Suppressor macrophage (primary cell): ENCODE measurements around the gene GRAMD2A.

ENCODE experiments used
- DNase-seq, 4 experiments: peaks; one replicate each; pipeline ENCODE4 v3.0.0-alpha.2; 2020 to 2022

The GRAMD2A gene

GRCh38 chr15:72184165-72184811 is 13.3 kb downstream of the GRAMD2A start:
- no peak for DNase-seq

- DNase-seq = no peak
These were observed 13.8 kb downstream of the GRAMD2A start for GRCh38 chr15:72183781-72184164.

GRCh38 chr15:72182673-72183072 is 14.9 kb downstream of the GRAMD2A start:
- DNase-seq = no peak

- no peak for DNase-seq
These were observed 15.3 kb downstream of the GRAMD2A start for GRCh38 chr15:72182244-72182643.

GRCh38 chr15:72180761-72181324 is 16.7 kb downstream of the GRAMD2A start:
- no peak for DNase-seq

GRCh38 chr15:72179950-72180581 is 17.5 kb downstream of the GRAMD2A start:
- DNase-seq = no peak

GRCh38 chr15:72178976-72179585 is 18.5 kb downstream of the GRAMD2A start:
- DNase-seq = no peak

- DNase-seq = no peak
These were observed 20.8 kb downstream of the GRAMD2A start for GRCh38 chr15:72176743-72177142.

GRCh38 chr15:72176159-72176558 is 21.4 kb downstream of the GRAMD2A start:
- no peak for DNase-seq

- DNase-seq = no peak
These were observed 22.2 kb downstream of the GRAMD2A start for GRCh38 chr15:72175186-72176044.

- no peak for DNase-seq
These were observed 22.9 kb downstream of the GRAMD2A start for GRCh38 chr15:72174551-72175165.

- DNase-seq = no peak
These were observed 23.6 kb downstream of the GRAMD2A start for GRCh38 chr15:72173864-72174550.

- no peak for DNase-seq
These were observed 24.2 kb downstream of the GRAMD2A start for GRCh38 chr15:72173401-72173800.

- no peak for DNase-seq
These were observed 24.8 kb downstream of the GRAMD2A start for GRCh38 chr15:72172796-72173195.

- peak in 3 of 4 experiments; percentile 9 to 48 (median 24) for DNase-seq
These were observed 25.6 kb downstream of the GRAMD2A start for GRCh38 chr15:72171978-72172377.

- no peak for DNase-seq
These were observed 26.9 kb downstream of the GRAMD2A start for GRCh38 chr15:72170691-72171090.

- no peak for DNase-seq
These were observed 27.5 kb downstream of the GRAMD2A start for GRCh38 chr15:72169921-72170611.

GRCh38 chr15:72169236-72169920 is 28.2 kb downstream of the GRAMD2A start:
- no peak for DNase-seq

- no peak for DNase-seq
These were observed 28.8 kb downstream of the GRAMD2A start for GRCh38 chr15:72168808-72169190.

- no peak for DNase-seq
These were observed 29.3 kb downstream of the GRAMD2A start for GRCh38 chr15:72168131-72168807.
